Transverse colon (tissue), 4 donors: Measurements from ENCODE around the gene CHST13.

Experiments
- POLR2A ChIP-seq: fragments of 450-650 bp; IDR thresholded peaks from one replicate; pipeline ENCODE4 v1.6.1; 2016; ENCODE audit warnings: antibody characterized with exemption, mild to moderate bottlenecking, moderate library complexity
- POLR2AphosphoS5 ChIP-seq, 3 donors: sonication (generic); formaldehyde crosslinking; IDR thresholded peaks; one replicate each; pipeline ENCODE4 v1.6.1; 2016; ENCODE audit warnings: antibody characterized with exemption in 3 of 3
- TF ChIP-seq, protein P1 (sequence below), 5 experiments: fragments of 200-600 bp in 3 of 5; fragments of 450-650 bp in 2 of 5; sonication (generic) in 3 of 5; IDR thresholded peaks; 1 replicate in 2 of 5; 2 replicates in 3 of 5; pipeline ENCODE4 v1.5.1; 2016 to 2017; ENCODE audit warnings: antibody characterized with exemption in 5 of 5, inconsistent platforms in 3 of 5, mild to moderate bottlenecking in 2 of 5, moderate library complexity in 1 of 5

DNA sequence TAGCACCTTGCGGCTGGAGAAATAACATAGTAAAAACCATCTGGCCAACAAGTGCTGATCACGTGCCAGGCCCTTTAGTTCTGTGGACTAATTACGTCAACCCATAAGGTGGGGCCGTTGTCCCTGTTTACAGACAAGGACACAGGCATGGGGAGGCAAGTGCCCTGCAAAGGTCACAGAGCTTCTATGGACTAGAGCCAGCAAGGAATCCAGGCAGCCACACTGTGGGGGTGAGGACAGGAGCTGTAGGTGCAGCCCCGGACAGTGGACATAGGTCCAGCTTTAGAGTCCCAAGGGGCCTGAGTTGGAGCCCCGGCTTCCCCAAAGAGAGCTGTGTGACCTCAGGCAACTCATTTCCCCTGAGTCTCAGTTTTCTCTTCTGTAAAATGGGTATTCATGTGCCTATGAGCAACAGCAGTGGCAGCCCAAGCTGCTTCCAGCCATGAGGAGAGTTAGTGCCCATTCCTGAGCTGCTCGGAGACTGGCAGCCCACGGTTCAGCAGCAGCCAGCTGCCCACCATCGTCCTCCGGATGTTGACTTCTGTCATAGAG lies 13.9 kb downstream of the CHST13 start:
- TF ChIP-seq, protein P1, sequence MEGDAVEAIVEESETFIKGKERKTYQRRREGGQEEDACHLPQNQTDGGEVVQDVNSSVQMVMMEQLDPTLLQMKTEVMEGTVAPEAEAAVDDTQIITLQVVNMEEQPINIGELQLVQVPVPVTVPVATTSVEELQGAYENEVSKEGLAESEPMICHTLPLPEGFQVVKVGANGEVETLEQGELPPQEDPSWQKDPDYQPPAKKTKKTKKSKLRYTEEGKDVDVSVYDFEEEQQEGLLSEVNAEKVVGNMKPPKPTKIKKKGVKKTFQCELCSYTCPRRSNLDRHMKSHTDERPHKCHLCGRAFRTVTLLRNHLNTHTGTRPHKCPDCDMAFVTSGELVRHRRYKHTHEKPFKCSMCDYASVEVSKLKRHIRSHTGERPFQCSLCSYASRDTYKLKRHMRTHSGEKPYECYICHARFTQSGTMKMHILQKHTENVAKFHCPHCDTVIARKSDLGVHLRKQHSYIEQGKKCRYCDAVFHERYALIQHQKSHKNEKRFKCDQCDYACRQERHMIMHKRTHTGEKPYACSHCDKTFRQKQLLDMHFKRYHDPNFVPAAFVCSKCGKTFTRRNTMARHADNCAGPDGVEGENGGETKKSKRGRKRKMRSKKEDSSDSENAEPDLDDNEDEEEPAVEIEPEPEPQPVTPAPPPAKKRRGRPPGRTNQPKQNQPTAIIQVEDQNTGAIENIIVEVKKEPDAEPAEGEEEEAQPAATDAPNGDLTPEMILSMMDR (IDR thresholded peaks at IDR 0.05), result no peak
- TF ChIP-seq POLR2AphosphoS5 (IDR thresholded peaks at IDR 0.05), result no peak
- no peak for TF ChIP-seq POLR2A
